ENCODE results near the gene CEMIP.

GRCh38 chr15:80911821-80912220 is 132.7 kb downstream of the CEMIP start:
- no peak for TF ChIP-seq AFF4 (CRISPR knock-in tag; IDR thresholded peaks at IDR 0.05)
- TF ChIP-seq POLR2A (IDR thresholded peaks at IDR 0.05; ENCODE audit: insufficient read depth in 1 of 2, low read depth in 2 of 2, low read length in 2 of 2): no peak
- no peak for TF ChIP-seq MBD4 (IDR thresholded peaks at IDR 0.05; ENCODE audit: borderline replicate concordance, low read length)
- no peak for TF ChIP-seq AKNA (CRISPR knock-in tag; IDR thresholded peaks at IDR 0.05; ENCODE audit: borderline replicate concordance)
- no peak for TF ChIP-seq ATF5 (CRISPR knock-in tag; IDR thresholded peaks at IDR 0.05; ENCODE audit: low read depth)
- TF ChIP-seq, protein P1, sequence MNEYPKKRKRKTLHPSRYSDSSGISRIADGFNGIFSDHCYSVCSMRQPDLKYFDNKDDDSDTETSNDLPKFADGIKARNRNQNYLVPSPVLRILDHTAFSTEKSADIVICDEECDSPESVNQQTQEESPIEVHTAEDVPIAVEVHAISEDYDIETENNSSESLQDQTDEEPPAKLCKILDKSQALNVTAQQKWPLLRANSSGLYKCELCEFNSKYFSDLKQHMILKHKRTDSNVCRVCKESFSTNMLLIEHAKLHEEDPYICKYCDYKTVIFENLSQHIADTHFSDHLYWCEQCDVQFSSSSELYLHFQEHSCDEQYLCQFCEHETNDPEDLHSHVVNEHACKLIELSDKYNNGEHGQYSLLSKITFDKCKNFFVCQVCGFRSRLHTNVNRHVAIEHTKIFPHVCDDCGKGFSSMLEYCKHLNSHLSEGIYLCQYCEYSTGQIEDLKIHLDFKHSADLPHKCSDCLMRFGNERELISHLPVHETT (CRISPR knock-in tag; conservative IDR thresholded peaks at IDR 0.05): no peak
- TF ChIP-seq, protein P2, sequence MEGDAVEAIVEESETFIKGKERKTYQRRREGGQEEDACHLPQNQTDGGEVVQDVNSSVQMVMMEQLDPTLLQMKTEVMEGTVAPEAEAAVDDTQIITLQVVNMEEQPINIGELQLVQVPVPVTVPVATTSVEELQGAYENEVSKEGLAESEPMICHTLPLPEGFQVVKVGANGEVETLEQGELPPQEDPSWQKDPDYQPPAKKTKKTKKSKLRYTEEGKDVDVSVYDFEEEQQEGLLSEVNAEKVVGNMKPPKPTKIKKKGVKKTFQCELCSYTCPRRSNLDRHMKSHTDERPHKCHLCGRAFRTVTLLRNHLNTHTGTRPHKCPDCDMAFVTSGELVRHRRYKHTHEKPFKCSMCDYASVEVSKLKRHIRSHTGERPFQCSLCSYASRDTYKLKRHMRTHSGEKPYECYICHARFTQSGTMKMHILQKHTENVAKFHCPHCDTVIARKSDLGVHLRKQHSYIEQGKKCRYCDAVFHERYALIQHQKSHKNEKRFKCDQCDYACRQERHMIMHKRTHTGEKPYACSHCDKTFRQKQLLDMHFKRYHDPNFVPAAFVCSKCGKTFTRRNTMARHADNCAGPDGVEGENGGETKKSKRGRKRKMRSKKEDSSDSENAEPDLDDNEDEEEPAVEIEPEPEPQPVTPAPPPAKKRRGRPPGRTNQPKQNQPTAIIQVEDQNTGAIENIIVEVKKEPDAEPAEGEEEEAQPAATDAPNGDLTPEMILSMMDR (CRISPR knock-in tag; IDR thresholded peaks at IDR 0.05): no peak
- no peak for TF ChIP-seq EP300 (IDR thresholded peaks at IDR 0.05; ENCODE audit: low read depth in 2 of 2, low read length in 2 of 2)
- TF ChIP-seq EP300 (CRISPR knock-in tag; IDR thresholded peaks at IDR 0.05; ENCODE audit: borderline replicate concordance): no peak
- TF ChIP-seq KLF16 (CRISPR knock-in tag; IDR thresholded peaks at IDR 0.05): no peak
